HL-60 (cell line): ENCODE results near the gene SLC18A2.

Source experiments
- POLR2AphosphoS5 ChIP-seq: IDR thresholded peaks from 2 replicates; pipeline ENCODE4 v1.6.1; 2012; ENCODE audit warnings: low read depth
- TF ChIP-seq, protein P1 (sequence below): IDR thresholded peaks from one replicate; pipeline ENCODE4 v1.5.1; 2011; ENCODE audit warnings: low read length, control low read depth, inconsistent platforms; ENCODE audit not compliant: insufficient read depth
- TF ChIP-seq, protein P2 (sequence below): IDR thresholded peaks from 2 replicates; pipeline ENCODE4 v1.6.1; 2012; ENCODE audit warnings: low read depth; ENCODE audit not compliant: insufficient replicate concordance

DNA sequence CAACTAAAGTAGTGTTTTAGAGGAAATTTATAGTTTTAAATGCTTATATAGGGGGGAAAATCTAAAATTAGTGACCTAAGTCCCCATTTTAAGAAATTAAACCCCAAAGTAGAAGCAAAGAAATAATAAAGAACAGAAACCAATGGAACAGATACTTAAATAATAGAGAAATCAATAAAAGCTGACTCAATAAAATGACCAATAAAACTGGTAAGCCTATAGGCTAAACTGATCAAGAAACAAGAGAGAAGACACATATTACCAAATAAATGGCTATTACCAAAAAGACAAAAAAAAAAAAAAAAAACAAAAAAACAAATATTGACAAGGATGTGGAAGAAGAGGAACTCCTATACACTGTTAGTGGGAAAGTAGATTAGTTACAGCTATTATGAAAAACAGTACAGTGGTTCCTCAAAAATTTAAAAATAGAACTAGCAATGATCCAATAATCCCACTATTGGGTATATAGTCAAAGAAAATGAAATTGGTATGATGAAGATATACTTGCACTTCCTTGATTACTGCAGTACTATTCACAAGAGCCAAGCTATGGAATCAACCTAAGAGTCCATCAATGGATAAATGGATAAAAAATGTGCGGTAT, 53.2 kb downstream of the SLC18A2 start:
- no peak for TF ChIP-seq POLR2AphosphoS5
- TF ChIP-seq, protein P1, sequence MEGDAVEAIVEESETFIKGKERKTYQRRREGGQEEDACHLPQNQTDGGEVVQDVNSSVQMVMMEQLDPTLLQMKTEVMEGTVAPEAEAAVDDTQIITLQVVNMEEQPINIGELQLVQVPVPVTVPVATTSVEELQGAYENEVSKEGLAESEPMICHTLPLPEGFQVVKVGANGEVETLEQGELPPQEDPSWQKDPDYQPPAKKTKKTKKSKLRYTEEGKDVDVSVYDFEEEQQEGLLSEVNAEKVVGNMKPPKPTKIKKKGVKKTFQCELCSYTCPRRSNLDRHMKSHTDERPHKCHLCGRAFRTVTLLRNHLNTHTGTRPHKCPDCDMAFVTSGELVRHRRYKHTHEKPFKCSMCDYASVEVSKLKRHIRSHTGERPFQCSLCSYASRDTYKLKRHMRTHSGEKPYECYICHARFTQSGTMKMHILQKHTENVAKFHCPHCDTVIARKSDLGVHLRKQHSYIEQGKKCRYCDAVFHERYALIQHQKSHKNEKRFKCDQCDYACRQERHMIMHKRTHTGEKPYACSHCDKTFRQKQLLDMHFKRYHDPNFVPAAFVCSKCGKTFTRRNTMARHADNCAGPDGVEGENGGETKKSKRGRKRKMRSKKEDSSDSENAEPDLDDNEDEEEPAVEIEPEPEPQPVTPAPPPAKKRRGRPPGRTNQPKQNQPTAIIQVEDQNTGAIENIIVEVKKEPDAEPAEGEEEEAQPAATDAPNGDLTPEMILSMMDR = no peak
- TF ChIP-seq, protein P2, sequence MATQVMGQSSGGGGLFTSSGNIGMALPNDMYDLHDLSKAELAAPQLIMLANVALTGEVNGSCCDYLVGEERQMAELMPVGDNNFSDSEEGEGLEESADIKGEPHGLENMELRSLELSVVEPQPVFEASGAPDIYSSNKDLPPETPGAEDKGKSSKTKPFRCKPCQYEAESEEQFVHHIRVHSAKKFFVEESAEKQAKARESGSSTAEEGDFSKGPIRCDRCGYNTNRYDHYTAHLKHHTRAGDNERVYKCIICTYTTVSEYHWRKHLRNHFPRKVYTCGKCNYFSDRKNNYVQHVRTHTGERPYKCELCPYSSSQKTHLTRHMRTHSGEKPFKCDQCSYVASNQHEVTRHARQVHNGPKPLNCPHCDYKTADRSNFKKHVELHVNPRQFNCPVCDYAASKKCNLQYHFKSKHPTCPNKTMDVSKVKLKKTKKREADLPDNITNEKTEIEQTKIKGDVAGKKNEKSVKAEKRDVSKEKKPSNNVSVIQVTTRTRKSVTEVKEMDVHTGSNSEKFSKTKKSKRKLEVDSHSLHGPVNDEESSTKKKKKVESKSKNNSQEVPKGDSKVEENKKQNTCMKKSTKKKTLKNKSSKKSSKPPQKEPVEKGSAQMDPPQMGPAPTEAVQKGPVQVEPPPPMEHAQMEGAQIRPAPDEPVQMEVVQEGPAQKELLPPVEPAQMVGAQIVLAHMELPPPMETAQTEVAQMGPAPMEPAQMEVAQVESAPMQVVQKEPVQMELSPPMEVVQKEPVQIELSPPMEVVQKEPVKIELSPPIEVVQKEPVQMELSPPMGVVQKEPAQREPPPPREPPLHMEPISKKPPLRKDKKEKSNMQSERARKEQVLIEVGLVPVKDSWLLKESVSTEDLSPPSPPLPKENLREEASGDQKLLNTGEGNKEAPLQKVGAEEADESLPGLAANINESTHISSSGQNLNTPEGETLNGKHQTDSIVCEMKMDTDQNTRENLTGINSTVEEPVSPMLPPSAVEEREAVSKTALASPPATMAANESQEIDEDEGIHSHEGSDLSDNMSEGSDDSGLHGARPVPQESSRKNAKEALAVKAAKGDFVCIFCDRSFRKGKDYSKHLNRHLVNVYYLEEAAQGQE = no peak
